ENCODE measurements around the gene MLLT1. TPM values are rescaled to one million over a fixed set of nuclear protein-coding genes. Genes with fewer than 3 reads are reported as not detected.
A peak's percentile ranks its signal among the peaks of the same experiment; 100 is the strongest.

The MLLT1 gene
- total RNA-seq, 1 experiment from 2014 or later, result 19.6 TPM

GRCh38 chr19:6274756-6275155 is 5.0 kb downstream of the MLLT1 start:
- no peak for DNase-seq (ENCODE audit: low read depth)

- peak; percentile 90 for DNase-seq (ENCODE audit: low read depth)
These were observed 5.8 kb downstream of the MLLT1 start for GRCh38 chr19:6273701-6274601.

DNA sequence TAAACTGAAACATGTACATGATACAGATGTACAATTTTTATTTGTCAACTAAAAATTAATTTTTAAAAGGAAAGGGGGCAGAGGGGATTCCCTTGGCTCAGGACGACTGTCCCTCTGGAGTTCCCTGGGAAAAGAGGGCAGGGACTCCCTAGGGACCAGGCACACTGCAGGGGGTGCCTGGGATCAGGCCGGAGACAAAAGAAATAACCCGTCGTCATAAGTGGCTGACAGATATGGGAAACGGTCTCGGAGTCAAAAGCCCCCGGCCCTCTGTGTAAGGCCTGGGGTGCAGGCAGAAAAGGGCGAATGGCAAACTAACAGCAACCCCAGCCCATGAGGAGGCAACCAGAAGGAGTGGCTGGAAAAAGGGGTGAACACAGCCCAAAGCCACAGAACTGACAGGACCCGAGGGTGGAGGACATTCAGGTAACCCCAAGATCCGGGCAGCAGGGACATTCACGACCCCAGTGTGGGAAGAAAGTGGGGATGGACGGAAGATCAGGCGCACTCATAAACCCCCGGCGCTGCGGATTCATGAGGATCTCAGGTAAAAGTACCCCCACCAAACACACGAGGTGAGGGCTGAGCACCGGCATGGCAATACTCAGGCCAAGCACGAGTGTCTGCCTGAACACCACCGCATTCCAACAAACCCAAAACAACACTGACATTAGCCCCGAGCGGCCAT is 6.7 kb downstream of the MLLT1 start:
- DNase-seq (ENCODE audit: low read depth), result no peak

- no peak for DNase-seq (ENCODE audit: low read depth)
These were observed 7.4 kb downstream of the MLLT1 start for GRCh38 chr19:6272411-6272791.

GRCh38 chr19:6271721-6272410 is 7.9 kb downstream of the MLLT1 start:
- DNase-seq (ENCODE audit: low read depth), result peak; percentile 50

GRCh38 chr19:6271251-6271650 is 8.5 kb downstream of the MLLT1 start:
- peak; percentile 45 for DNase-seq (ENCODE audit: low read depth)

- DNase-seq (ENCODE audit: low read depth), result no peak
These were observed 9.0 kb downstream of the MLLT1 start for GRCh38 chr19:6270822-6271221.

GRCh38 chr19:6270076-6270745 is 9.6 kb downstream of the MLLT1 start:
- no peak for DNase-seq (ENCODE audit: low read depth)

DNA sequence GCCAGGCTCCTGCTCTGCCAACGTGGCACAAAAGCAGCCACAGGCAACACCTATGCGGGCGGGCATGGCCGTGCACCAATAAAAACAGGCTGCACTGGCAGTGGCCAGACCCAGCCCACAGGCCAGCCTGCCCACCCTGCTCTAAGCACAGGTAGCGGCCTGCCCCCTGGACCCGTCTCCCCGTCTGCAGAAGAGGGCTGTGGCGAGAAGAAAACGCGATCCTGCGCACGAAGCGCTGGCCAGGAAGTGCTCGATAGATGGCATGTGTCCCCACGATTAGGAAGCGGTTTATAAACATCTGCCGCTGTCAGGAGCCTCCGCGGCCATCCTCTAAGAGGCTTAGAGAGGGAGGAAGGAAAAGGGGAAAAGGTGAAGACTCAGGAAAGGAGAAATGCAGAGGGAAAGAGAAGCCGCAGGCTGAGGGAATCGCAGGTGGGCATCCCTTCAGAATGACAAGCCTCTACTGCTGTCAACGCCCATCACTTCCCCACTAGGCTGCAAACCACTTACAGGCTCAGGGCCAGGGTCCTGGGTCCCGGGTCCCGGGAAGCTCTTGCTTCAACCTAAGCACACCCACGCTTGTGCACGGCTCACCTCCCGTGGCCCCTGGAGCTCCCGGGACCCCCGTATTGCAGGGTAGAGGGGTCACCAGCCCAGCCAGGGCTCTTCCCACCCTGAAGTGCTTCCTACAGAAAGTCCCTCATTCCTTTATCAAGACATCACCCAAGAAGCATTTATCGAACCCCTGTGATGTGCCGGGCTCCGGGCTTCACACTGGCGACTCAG is 10.5 kb downstream of the MLLT1 start:
- DNase-seq (ENCODE audit: low read depth), result no peak

GRCh38 chr19:6268382-6268771 is 11.4 kb downstream of the MLLT1 start:
- no peak for DNase-seq (ENCODE audit: low read depth)

GRCh38 chr19:6267552-6268381 is 12.0 kb downstream of the MLLT1 start:
- DNase-seq (ENCODE audit: low read depth), result no peak

DNA sequence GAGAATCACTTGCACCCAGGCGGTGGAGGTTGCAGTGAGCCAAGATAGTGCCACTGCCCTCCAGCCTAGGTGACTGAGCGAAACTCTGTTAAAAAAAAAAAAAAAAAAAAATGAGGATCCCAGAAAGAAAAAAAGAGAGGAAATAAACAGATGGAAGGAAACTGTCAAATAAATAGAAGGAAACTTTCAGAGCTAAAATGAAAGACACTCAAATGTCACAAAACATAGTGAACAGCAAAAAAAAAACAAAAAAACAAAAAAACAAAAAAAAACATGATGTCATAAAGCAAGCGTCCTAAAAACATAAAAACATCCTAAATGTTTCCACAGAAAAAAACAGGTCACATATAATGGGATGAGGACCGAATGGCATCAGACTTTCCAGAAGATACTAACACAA is 15.0 kb downstream of the MLLT1 start:
- DNase-seq (ENCODE audit: low read depth), result no peak

GRCh38 chr19:6263735-6264444 is 15.9 kb downstream of the MLLT1 start:
- peak; percentile 41 for DNase-seq (ENCODE audit: low read depth)

DNA sequence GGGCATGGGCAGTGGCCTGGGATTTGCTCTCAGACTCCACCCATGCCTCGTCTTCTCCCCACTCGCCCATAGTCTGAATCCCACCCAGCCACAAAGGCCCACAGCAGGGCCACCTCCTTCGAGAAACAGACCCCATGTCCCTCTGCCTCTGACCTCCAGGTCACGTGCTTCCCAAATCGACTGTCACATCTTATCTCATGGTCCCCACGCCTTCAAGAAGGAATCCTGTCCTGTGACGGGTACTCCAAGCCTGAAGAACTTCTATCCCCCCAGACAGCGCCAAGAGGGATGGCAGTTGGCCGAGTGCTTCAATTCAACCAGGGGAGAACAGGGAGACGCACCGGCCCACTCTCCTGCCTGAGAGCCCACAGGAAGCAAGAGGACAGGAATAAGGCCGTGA is 16.5 kb downstream of the MLLT1 start:
- DNase-seq (ENCODE audit: low read depth), result no peak

- DNase-seq (ENCODE audit: low read depth), result no peak
These were observed 17.3 kb downstream of the MLLT1 start for GRCh38 chr19:6262519-6262918.

DNA sequence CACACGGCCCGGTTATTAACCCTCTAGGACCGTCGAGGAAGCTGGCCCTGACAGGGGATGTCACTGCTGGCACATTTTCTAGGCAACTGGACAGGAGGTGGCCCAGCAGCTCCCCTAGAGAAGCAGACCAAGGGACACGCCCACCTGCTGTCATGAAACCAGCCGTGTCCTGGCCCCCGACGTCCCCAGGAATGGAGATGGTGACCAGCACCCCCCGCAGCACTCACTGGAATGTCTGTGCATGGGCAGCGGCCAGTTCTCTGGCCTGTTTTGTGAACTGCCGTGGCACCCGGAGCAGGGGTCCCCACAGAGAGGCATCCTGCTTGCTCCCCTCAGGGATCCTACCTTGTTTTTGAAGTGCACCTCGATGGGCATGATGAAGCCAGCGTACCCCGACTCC is 17.9 kb downstream of the MLLT1 start:
- DNase-seq (ENCODE audit: low read depth), result no peak

- DNase-seq (ENCODE audit: low read depth), result no peak
These were observed 18.7 kb downstream of the MLLT1 start for GRCh38 chr19:6260912-6261650.

DNA sequence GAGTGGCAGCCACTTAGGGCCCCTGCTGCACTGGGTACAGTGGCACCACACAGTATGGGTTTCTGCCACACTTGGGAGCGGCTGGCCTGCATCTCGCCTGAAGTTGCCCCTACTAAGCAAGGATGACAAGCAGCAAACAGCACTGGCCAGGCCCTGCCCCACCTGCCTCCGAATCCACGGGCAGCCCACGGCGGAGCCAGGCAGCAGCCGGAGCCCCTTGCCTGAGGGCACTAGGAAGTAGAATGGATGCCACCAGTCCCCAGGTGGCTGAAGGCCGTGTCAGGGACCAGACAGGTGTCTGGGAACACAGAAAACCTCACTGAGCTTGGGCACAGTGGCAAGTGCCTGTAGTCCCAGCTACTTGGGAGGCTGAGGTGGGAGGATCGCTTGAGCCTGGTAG is 19.4 kb downstream of the MLLT1 start:
- no peak for DNase-seq (ENCODE audit: low read depth)
